Panc1 (cell line): ENCODE measurements around the gene ZNF507. TPM values are rescaled to one million over a fixed set of nuclear protein-coding genes. Genes with fewer than 3 reads are reported as not detected.

Experiments
- ATAC-seq: fragments of 200-7000 bp; cut with Tn5 transposase; 2 replicates; pipeline ENCODE4 v1.9.1; 2020; ENCODE audit warnings: mild to moderate bottlenecking, moderate library complexity
- BruUV-seq: library from RNA; stranded (reverse); fragments of 400-500 nt; replicated peaks from 2 replicates; lab custom pipeline; 2021; lab: Mats Ljungman, UMichigan
- CTCF ChIA-PET: fragments of 300-600 bp; sonication (Branson Sonifier 250); formaldehyde crosslinking; loops from one replicate; lab custom pipeline; 2022; ENCODE audit warnings: antibody characterized with exemption; lab: Charles Lee
- POLR2A ChIA-PET: fragments of 300-600 bp; sonication (Branson Sonifier 250); formaldehyde crosslinking; loops from one replicate; lab custom pipeline; 2022; ENCODE audit warnings: antibody characterized with exemption; lab: Charles Lee
- DNase-seq: peaks from one replicate; pipeline ENCODE4 v3.0.0-alpha.2; 2010; ENCODE audit warnings: low read depth, low spot score
- H3K27ac ChIP-seq: 2 replicates; pipeline ENCODE4 v1.5.1; 2011; ENCODE audit warnings: mild to moderate bottlenecking, low read length, inconsistent platforms
- H3K27me3 ChIP-seq: fragments of 200-500 bp; sonication (Bioruptor generic); 2 replicates; pipeline ENCODE4 v1.6.0; 2014; ENCODE audit warnings: low read length, inconsistent platforms; ENCODE audit not compliant: control insufficient read depth, insufficient read depth
- H3K36me3 ChIP-seq: fragments of 200-500 bp; sonication (Bioruptor generic); 2 replicates; pipeline ENCODE4 v1.5.1; 2014; ENCODE audit warnings: inconsistent platforms, mild to moderate bottlenecking, low read length, moderate library complexity; ENCODE audit not compliant: control insufficient read depth, insufficient read depth
- H3K4me1 ChIP-seq: 2 replicates; pipeline ENCODE4 v1.5.1; 2011; ENCODE audit warnings: inconsistent platforms, mild to moderate bottlenecking, low read length, moderate library complexity; ENCODE audit not compliant: control insufficient read depth, insufficient read depth
- H3K4me3 ChIP-seq, 2 experiments: 2 replicates each; pipeline ENCODE4 v1.5.1; 2011 to 2012; ENCODE audit warnings: low read depth in 2 of 2, low read length in 2 of 2, mild to moderate bottlenecking in 2 of 2, inconsistent platforms in 1 of 2, moderate library complexity in 1 of 2
- H3K9me3 ChIP-seq: fragments of 200-500 bp; sonication (Bioruptor generic); 2 replicates; pipeline ENCODE4 v1.5.1; 2014; ENCODE audit warnings: low read depth, mild to moderate bottlenecking, inconsistent platforms, low read length, moderate library complexity; ENCODE audit not compliant: control insufficient read depth, insufficient read depth
- CTCF ChIP-seq: fragments of 450-650 bp; IDR thresholded peaks from 2 replicates; pipeline ENCODE4 v1.5.1; 2017; ENCODE audit warnings: mild to moderate bottlenecking
- POLR2AphosphoS5 ChIP-seq: IDR thresholded peaks from 2 replicates; pipeline ENCODE4 v1.6.1; 2012; ENCODE audit warnings: mild to moderate bottlenecking, low read depth, low read length, moderate library complexity
- REST ChIP-seq, 2 experiments: IDR thresholded peaks; 2 replicates each; pipeline ENCODE4 v1.6.1; 2011 to 2012; ENCODE audit warnings: low read depth in 2 of 2, control low read depth in 1 of 2, low read length in 1 of 2, mild to moderate bottlenecking in 1 of 2, moderate library complexity in 1 of 2; ENCODE audit not compliant: insufficient read depth in 1 of 2
- SIN3A ChIP-seq: IDR thresholded peaks from 2 replicates; pipeline ENCODE4 v1.6.1; 2012; ENCODE audit warnings: low read depth, mild to moderate bottlenecking, low read length, moderate library complexity, borderline replicate concordance; ENCODE audit not compliant: insufficient read depth
- TCF7L2 ChIP-seq: IDR thresholded peaks from 2 replicates; pipeline ENCODE4 v1.6.1; 2011; ENCODE audit warnings: mild to moderate bottlenecking, low read depth, low read length, inconsistent platforms
- in situ Hi-C: cut with HindIII; loops from 2 replicates; pipeline ENCODE4 v1.10.0; 2016; ENCODE audit warnings: low sequenced_read_pairs, low pct_unique_long_range_greater_than_20kb
- intact Hi-C: fragments of 100-400 bp; cut with micrococcal nuclease; formaldehyde crosslinking; loops from one replicate; pipeline ENCODE4 v1.10.0; 2022; ENCODE audit not compliant: unreplicated experiment
- total RNA-seq: library from RNA; stranded (reverse); gene quantifications from one replicate; pipeline ENCODE4 v1.2.1, GENCODE V29; 2021; ENCODE audit not compliant: unreplicated experiment

Gene ZNF507
- total RNA-seq, 1 experiment from 2014 or later, result 28.3 TPM

- BruUV-seq, result no TSS peak
- ChIA-PET POLR2A (no interaction called here), CTCF (no interaction called here)
- no peaks in the 10 kb centered on the region for H3K9me3 ChIP-seq
- peak; percentile 48 for ATAC-seq
- H3K27ac ChIP-seq, result no peak overlapping the region; the same call in 1 of the 2 replicates
- DNase-seq, result no peak
- no peak overlapping the region for H3K4me3 ChIP-seq
- no peaks in the 10 kb centered on the region for H3K27me3 ChIP-seq
- in situ Hi-C loops, result no loop called here
- H3K4me1 ChIP-seq, result peaks cover 1% of the 10 kb centered on the region; the same call in 1 of the 2 replicates
- H3K36me3 ChIP-seq, result peaks cover 11% of the 10 kb centered on the region; the same call in 1 of the 2 replicates
- intact Hi-C loops, result no loop called here
- TF ChIP-seq TCF7L2, result 0 out of 2 replicates have a peak, but pooled peaks have one; percentile 14
- no peak for TF ChIP-seq SIN3A
- no peak for TF ChIP-seq CTCF
- no peak for TF ChIP-seq POLR2AphosphoS5
- no peak for TF ChIP-seq REST (IDR thresholded peaks at IDR 0.05; ENCODE audit: insufficient read depth in 1 of 2, low read depth in 2 of 2, low read length in 1 of 2)
Measured at GRCh38 chr19:32387701-32388392, 42.4 kb downstream of the ZNF507 start.

- Histone ChIP-seq H3K9me3 (no peaks in the 10 kb centered on the region), H3K36me3 (peaks cover 7% of the 10 kb centered on the region; the same call in 1 of the 2 replicates), H3K27ac (no peak overlapping the region), H3K4me3 (no peak overlapping the region), H3K4me1 (no peaks in the 10 kb centered on the region), H3K27me3 (no peaks in the 10 kb centered on the region)
- POLR2A ChIA-PET, result no interaction called here
- ATAC-seq (no peak; the same call in 1 of the 2 replicates), DNase-seq (no peak)
- TF ChIP-seq SIN3A (no peak), REST (IDR thresholded peaks at IDR 0.05; ENCODE audit: insufficient read depth in 1 of 2, low read depth in 2 of 2, low read length in 1 of 2) (no peak)
- CTCF ChIA-PET, result no interaction called here
- intact Hi-C loops (no loop called here), in situ Hi-C loops (no loop called here)
- no TSS peak for BruUV-seq
Measured at GRCh38 chr19:32388393-32388855, 43.0 kb downstream of the ZNF507 start.
